ENCODE data around the gene TTR.
A peak's percentile ranks its signal among the peaks of the same experiment; 100 is the strongest.

The TTR gene

GRCh38 chr18:31591628-31592027 is at the start of gene TTR:
TSS of gene TTR (plus strand) at chr18:31591877. CDS start at chr18:31591903, 26 bp downstream.
- DNase-seq: no peak

- DNase-seq: no peak
Measured at GRCh38 chr18:31546476-31546875, 45.2 kb upstream of the TTR start.

GRCh38 chr18:31548853-31549252 is 42.8 kb upstream of the TTR start:
- DNase-seq: no peak

- DNase-seq: no peak
Measured at GRCh38 chr18:31549416-31549815, 42.3 kb upstream of the TTR start.

- no peak for DNase-seq
Measured at GRCh38 chr18:31551883-31552282, 39.8 kb upstream of the TTR start.

- DNase-seq: no peak
Measured at GRCh38 chr18:31553800-31554199, 37.9 kb upstream of the TTR start.

- DNase-seq: no peak
Measured at GRCh38 chr18:31554776-31555175, 36.9 kb upstream of the TTR start.

- peak; percentile 56 for DNase-seq
Measured at GRCh38 chr18:31555971-31556747, 35.5 kb upstream of the TTR start.

- DNase-seq: no peak
Measured at GRCh38 chr18:31557446-31557845, 34.2 kb upstream of the TTR start.

GRCh38 chr18:31558567-31558966 is 33.1 kb upstream of the TTR start:
- DNase-seq: no peak

- DNase-seq: no peak
Measured at GRCh38 chr18:31562726-31563125, 29.0 kb upstream of the TTR start.

GRCh38 chr18:31563778-31564177 is 27.9 kb upstream of the TTR start:
- no peak for DNase-seq

GRCh38 chr18:31565345-31565744 is 26.3 kb upstream of the TTR start:
- no peak for DNase-seq

GRCh38 chr18:31565782-31566512 is 25.7 kb upstream of the TTR start:
- DNase-seq: no peak

GRCh38 chr18:31566576-31567306 is 24.9 kb upstream of the TTR start:
- DNase-seq: no peak

- no peak for DNase-seq
Measured at GRCh38 chr18:31572368-31572767, 19.3 kb upstream of the TTR start.

GRCh38 chr18:31573051-31573450 is 18.6 kb upstream of the TTR start:
- DNase-seq: no peak

GRCh38 chr18:31574359-31574758 is 17.3 kb upstream of the TTR start:
- DNase-seq: no peak

- no peak for DNase-seq
Measured at GRCh38 chr18:31575515-31576257, 16.0 kb upstream of the TTR start.

- DNase-seq: no peak
Measured at GRCh38 chr18:31576670-31577069, 15.0 kb upstream of the TTR start.

GRCh38 chr18:31577195-31577594 is 14.5 kb upstream of the TTR start:
- DNase-seq: no peak

- DNase-seq: no peak
Measured at GRCh38 chr18:31578126-31578525, 13.6 kb upstream of the TTR start.

- no peak for DNase-seq
Measured at GRCh38 chr18:31579375-31579774, 12.3 kb upstream of the TTR start.
